ENCODE data around the gene RAD18.

RAD18 gene

DNA sequence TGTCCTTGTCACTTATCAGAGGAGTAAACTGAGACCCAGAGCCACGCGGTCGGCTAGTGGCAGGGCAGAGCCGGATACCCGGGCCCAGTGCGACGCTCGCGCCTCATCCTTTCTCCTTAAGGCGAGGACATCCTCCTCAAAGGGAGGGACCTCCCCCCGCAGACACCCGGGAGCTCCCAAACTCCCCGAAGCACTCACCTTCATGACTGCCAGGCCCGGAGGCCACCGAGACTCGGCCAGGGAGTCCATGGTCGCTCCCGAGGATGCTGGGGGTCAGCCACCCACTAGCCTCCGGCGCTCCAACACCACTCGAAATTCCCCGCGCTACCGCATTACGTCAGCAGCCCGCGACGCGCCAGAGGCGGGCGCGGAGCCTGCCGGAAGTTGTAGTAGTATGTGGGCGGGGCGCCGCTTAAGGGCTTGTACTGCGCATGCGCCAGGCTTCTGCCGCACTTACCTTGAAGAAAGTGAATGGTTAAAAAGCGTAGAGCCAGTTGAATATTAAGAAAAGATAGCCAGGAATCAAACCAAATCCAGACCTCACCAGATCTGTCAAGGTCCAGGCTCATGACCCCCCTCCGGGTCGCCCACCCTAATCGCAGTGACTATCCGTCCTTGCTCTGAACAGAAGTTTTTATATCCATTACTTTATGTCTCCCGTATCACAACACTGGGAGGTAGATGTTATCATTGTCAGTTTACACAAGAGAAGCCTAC lies at the start of gene RAD18:
TSS of gene RAD18 (minus strand) at position 336 of the 717 bp plus-strand sequence. CDS start at position 249, 87 bp downstream.
- ATAC-seq, result peak; percentile 92 to 93

GRCh38 chr3:9012521-9012920 lies 49.2 kb upstream of the RAD18 start:
- no peak for ATAC-seq

DNA sequence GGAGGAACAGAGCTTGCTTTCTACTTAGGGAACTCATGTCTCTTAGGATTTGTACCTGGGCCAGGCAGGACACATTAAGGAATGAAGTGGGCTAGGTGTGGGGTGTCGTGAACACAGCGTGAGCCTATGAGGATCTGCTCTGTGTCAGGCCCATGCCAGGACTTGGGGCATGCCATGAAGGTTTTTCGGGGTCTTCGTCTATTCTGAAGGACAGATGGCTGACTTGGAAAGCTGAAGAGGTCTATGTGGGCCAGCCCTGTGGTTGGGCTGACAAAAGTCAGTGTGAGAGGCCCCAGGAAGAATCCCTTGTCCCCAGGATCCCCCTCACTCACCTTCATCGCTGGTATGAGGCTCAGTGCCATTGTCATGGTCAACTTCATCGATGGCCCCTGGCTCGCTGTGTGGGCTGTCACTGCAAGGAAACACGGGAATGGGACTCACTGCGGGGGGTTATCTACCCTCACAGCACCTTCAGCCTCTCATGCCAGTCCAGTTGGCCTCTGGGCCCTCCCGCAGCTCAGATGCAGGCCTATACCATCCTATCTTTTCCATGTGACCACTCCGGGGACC lies 46.8 kb upstream of the RAD18 start:
- ATAC-seq, result no peak

GRCh38 chr3:9008550-9009255 lies 45.4 kb upstream of the RAD18 start:
- no peak for ATAC-seq

GRCh38 chr3:9007928-9008327 lies 44.7 kb upstream of the RAD18 start:
- ATAC-seq, result no peak

GRCh38 chr3:9007213-9007612 lies 43.9 kb upstream of the RAD18 start:
- ATAC-seq, result no peak

GRCh38 chr3:9000041-9000440 lies 36.8 kb upstream of the RAD18 start:
- ATAC-seq, result no peak

DNA sequence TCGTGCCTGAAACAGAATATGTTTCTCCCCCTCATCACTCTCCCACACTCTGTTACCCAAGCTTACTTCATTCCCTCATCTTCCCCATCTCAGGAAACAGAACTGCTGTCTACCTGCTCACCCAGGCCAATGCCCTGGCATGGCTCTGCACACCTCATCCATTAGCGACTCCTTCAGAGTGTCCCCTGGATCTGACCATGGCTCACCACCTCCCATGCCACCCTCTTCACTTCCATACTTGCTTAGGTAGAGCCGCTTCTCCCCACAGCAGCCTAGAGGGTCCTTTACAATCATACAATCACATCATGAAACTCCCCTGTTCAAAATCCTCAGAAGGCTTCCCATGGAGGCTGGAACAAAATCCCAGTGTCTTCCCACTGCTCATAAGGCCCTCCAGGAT lies 33.9 kb upstream of the RAD18 start:
- ATAC-seq, result no peak

DNA sequence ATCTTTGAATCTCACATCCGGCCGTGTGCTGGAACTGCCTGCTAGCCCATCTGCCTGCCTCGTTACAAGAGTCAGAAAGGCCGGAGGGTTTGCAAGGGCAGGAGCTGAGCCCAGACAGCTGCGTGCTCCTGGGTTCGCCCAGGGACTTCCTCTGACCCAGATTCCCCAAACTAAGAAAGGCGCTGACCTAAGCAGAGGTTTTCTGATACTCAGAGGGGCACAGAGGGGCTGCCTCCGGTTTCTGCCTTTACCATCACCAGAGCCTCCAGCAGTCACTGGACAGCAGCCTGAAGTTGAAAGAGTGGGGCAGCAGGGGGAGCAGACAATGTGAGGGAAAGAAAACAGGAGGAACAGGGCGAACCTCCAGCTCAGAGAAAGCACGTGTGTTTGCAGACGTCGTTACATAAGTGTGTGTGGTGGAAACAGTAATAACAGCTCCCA lies 33.4 kb upstream of the RAD18 start:
- ATAC-seq, result no peak

GRCh38 chr3:8996216-8996615 lies 32.9 kb upstream of the RAD18 start:
- no peak for ATAC-seq

GRCh38 chr3:8994226-8994625 lies 31.0 kb upstream of the RAD18 start:
- ATAC-seq, result no peak

- ATAC-seq, result no peak
These were observed 30.1 kb upstream of the RAD18 start for GRCh38 chr3:8993331-8993730.

- no peak for ATAC-seq
These were observed 29.6 kb upstream of the RAD18 start for GRCh38 chr3:8992854-8993253.

GRCh38 chr3:8992199-8992598 lies 28.9 kb upstream of the RAD18 start:
- ATAC-seq, result no peak

GRCh38 chr3:8990266-8991215 lies 27.3 kb upstream of the RAD18 start:
- ATAC-seq, result no peak

GRCh38 chr3:8988791-8989558 lies 25.7 kb upstream of the RAD18 start:
- ATAC-seq, result no peak

DNA sequence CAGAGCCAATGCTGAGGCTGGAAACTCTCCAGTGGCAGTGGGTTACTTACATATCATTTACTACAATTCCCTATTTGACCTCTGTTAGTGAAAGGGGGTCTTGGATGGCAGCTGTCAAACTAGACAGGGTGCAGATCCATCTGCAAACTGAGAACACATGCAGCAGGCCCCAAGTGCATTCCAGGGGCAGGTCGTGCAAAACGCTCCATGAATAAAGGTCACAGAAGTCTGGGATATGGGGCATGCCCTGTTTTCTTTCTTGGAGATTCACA lies 25.0 kb upstream of the RAD18 start:
- no peak for ATAC-seq

DNA sequence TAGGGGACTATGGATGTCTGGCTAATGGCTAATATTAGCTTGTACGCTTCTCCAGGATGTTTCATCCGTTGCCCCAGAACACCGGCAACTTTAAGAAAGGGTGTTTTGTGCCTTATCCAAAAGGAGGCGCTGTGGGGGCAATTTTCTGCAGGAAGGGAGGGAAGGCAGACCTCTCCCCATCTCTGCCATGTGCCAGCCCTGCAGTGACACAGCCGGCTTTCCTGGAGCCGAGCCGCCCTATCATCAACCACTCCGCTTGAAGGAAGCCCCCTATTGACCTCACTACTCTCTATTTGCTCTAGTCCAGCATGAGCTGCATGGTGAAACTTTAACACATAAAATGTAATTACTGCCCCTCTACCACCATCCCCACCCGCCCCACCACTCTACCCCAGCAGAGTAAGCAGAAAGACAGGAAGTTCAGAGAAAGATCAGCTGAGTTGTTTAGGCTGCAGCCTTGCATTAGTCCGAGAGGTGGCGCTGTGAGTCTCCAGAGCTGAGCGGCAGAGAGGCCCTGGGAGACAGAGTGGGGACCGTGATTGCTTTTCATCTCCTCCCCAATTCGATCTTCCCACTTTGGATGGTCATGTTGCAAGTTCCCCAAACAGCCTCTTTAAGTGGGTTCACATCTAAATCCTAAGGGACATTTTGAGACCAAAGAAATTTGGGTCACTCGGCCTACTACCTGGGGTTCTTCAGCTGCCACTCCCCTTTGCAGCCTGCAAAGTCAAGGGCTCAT lies 24.5 kb upstream of the RAD18 start:
- ATAC-seq, result peak; percentile 64 to 78

- no peak for ATAC-seq
These were observed 24.0 kb upstream of the RAD18 start for GRCh38 chr3:8987226-8987625.

DNA sequence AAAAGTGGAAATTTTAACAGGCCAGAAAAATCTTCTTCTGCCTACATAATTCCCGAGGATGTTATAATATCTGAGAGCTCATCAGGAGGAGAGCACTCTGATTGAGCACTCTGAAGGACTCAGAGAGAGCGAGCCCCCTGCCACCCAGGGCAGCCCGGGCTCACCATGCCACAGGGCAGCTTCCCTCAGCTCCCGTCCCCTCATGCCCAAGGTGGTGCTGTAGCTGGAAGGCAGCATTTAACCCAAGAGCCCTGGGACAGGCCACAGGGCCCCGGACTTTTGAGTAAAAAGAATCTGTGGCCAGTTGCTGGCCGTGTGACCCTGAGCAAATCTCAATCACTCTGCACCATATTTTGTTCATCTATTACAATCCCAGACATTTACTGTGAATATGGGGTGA lies 23.5 kb upstream of the RAD18 start:
- no peak for ATAC-seq

- no peak for ATAC-seq
These were observed 22.6 kb upstream of the RAD18 start for GRCh38 chr3:8985876-8986275.

DNA sequence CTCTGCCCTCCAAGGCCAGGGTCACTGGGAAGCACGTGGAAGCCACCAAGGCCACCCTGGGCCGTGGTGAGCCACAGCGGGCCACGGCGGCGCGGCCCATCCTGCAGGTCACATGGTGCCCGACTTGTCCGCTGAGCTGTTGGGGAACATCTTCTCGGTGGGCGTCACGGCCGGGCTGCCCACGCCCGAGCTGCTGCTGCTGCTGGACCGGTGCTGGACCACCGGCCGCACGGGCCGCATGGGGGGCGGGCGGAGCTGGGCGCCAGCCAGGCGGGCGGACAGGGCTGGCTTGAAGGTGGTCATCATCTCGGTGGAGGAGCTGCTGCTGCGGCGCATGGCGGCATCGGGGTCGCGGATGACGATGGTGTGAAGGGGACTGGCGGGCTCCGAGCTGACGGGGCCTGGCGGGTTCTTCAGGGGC lies 22.1 kb upstream of the RAD18 start:
- no peak for ATAC-seq

All from activated CD4-positive, CD25-positive, alpha-beta regulatory T cell treated with anti-CD3 and anti-CD28 coated beads, Interleukin-2, amount 50 U/mL, for 24 hours (primary cell).